DND-41 (cell line): ENCODE data around the gene TFCP2L1.
A peak's percentile ranks its signal among the peaks of the same experiment; 100 is the strongest.

ENCODE experiments used
- ATAC-seq: fragments of 200-7000 bp; cut with Tn5 transposase; 3 replicates; pipeline ENCODE4 v1.9.1; 2021; ENCODE audit warnings: low read depth; ENCODE audit not compliant: insufficient read depth
- DNase-seq: peaks from one replicate; pipeline ENCODE4 v3.0.0-alpha.2; 2020
- H2AFZ ChIP-seq: 2 replicates; pipeline ENCODE4 v1.6.0; 2012; ENCODE audit warnings: low read depth, low read length
- H3K27ac ChIP-seq: 2 replicates; pipeline ENCODE4 v1.5.1; 2012; ENCODE audit warnings: low read length, inconsistent platforms
- H3K27me3 ChIP-seq: fragments of 200-600 bp; sonication (generic); 2 replicates; pipeline ENCODE4 v1.6.0; 2012; ENCODE audit warnings: low read length, mild to moderate bottlenecking, inconsistent platforms; ENCODE audit not compliant: insufficient read depth, poor library complexity
- H3K36me3 ChIP-seq: 2 replicates; pipeline ENCODE4 v1.5.1; 2012; ENCODE audit warnings: low read length, inconsistent platforms; ENCODE audit not compliant: insufficient read depth
- H3K4me1 ChIP-seq: 2 replicates; pipeline ENCODE4 v1.5.1; 2012; ENCODE audit warnings: mild to moderate bottlenecking, low read length; ENCODE audit not compliant: insufficient read depth
- H3K4me2 ChIP-seq: 2 replicates; pipeline ENCODE4 v1.6.0; 2012; ENCODE audit warnings: mild to moderate bottlenecking, moderate library complexity, low read length, inconsistent platforms; ENCODE audit not compliant: insufficient read depth
- H3K4me3 ChIP-seq, 2 experiments: fragments of 200-600 bp in 1 of 2; shearing (Covaris generic) in 1 of 2; 2 replicates each; pipeline ENCODE4 v1.5.1; 2012 to 2016; ENCODE audit warnings: inconsistent platforms in 2 of 2, low read length in 2 of 2, mild to moderate bottlenecking in 2 of 2, low read depth in 1 of 2, moderate library complexity in 1 of 2
- H3K79me2 ChIP-seq: 2 replicates; pipeline ENCODE4 v1.6.0; 2012; ENCODE audit warnings: low read length, inconsistent platforms; ENCODE audit not compliant: insufficient read depth
- H3K9ac ChIP-seq: 2 replicates; pipeline ENCODE4 v1.6.0; 2012; ENCODE audit warnings: low read depth, mild to moderate bottlenecking, inconsistent platforms, low read length, moderate library complexity
- H3K9me3 ChIP-seq: 2 replicates; pipeline ENCODE4 v1.5.1; 2012; ENCODE audit warnings: low read length, moderate library complexity, mild to moderate bottlenecking, inconsistent platforms; ENCODE audit not compliant: insufficient read depth, severe bottlenecking
- H4K20me1 ChIP-seq: 2 replicates; pipeline ENCODE4 v1.6.0; 2012; ENCODE audit warnings: low read length; ENCODE audit not compliant: insufficient read depth
- EZH2 ChIP-seq: IDR thresholded peaks from 3 replicates; pipeline ENCODE4 v1.6.1; 2012; ENCODE audit warnings: borderline replicate concordance, low read depth, mild to moderate bottlenecking, moderate library complexity, low read length, inconsistent platforms; ENCODE audit not compliant: severe bottlenecking
- TF ChIP-seq, protein P1 (sequence below): IDR thresholded peaks from 2 replicates; pipeline ENCODE4 v1.5.1; 2012; ENCODE audit warnings: borderline replicate concordance, low read length, moderate library complexity, mild to moderate bottlenecking; ENCODE audit not compliant: poor library complexity, severe bottlenecking; ENCODE audit errors: extremely low read depth

The TFCP2L1 gene

DNA sequence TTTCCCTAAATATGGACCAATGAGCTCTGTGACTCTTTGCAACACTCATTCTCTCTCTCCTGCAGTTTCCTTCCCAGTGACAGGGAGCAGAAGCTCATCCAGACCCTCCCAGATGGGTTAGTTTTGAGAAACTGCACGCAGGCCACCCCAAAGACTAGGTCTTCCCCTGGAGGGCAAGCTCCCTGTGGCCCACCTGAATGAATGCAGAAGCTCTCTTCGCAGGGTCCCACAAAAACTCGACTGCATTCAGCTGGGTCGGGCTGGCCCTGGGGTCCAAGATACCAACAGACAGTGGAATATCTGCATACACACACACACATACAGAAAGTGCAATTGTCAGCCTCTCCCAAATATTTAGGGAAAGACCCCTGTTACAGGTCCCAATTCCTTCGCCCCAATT is 37.0 kb downstream of the TFCP2L1 start:
- H3K9ac ChIP-seq = no peak overlapping the region
- H3K4me3 ChIP-seq = no peak overlapping the region
- H3K4me2 ChIP-seq = no peak overlapping the region
- ATAC-seq = no peak
- no peaks in the 10 kb centered on the region for H3K9me3 ChIP-seq
- no peak for DNase-seq
- no peaks in the 10 kb centered on the region for H3K79me2 ChIP-seq
- no peaks in the 10 kb centered on the region for H3K27me3 ChIP-seq
- H3K36me3 ChIP-seq = no peaks in the 10 kb centered on the region
- H2AFZ ChIP-seq = no peak overlapping the region
- H4K20me1 ChIP-seq = no peaks in the 10 kb centered on the region
- H3K4me1 ChIP-seq = peaks cover 3% of the 10 kb centered on the region; the same call in 1 of the 2 replicates
- TF ChIP-seq EZH2 = no peak
- TF ChIP-seq, protein P1, sequence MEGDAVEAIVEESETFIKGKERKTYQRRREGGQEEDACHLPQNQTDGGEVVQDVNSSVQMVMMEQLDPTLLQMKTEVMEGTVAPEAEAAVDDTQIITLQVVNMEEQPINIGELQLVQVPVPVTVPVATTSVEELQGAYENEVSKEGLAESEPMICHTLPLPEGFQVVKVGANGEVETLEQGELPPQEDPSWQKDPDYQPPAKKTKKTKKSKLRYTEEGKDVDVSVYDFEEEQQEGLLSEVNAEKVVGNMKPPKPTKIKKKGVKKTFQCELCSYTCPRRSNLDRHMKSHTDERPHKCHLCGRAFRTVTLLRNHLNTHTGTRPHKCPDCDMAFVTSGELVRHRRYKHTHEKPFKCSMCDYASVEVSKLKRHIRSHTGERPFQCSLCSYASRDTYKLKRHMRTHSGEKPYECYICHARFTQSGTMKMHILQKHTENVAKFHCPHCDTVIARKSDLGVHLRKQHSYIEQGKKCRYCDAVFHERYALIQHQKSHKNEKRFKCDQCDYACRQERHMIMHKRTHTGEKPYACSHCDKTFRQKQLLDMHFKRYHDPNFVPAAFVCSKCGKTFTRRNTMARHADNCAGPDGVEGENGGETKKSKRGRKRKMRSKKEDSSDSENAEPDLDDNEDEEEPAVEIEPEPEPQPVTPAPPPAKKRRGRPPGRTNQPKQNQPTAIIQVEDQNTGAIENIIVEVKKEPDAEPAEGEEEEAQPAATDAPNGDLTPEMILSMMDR = no peak
- no peak overlapping the region for H3K27ac ChIP-seq

DNA sequence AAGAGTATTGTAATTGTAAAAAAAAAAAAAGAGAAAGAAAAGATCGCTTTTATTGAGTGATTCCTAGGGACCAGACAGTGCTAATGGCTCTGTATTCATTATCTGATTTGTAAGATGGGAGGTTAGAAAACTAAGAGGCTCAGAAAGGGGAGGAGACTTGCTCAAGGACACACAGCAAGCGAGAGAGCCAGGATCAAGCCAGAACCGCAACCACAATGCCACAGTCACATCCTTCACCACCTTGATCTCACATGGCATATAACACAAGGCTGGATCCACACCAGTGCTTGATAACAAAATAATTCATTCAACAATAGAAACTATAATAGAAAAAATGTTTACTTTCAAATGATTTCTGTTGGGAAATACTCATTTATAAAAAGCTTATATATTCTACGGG is 37.5 kb downstream of the TFCP2L1 start:
- Histone ChIP-seq H3K4me2 (no peak overlapping the region), H3K27ac (no peak overlapping the region), H3K9me3 (no peaks in the 10 kb centered on the region), H3K27me3 (no peaks in the 10 kb centered on the region), H3K79me2 (no peaks in the 10 kb centered on the region), H3K36me3 (no peaks in the 10 kb centered on the region), H3K4me1 (peaks cover 3% of the 10 kb centered on the region; the same call in 1 of the 2 replicates), H2AFZ (no peak overlapping the region), H3K4me3 (no peak overlapping the region), H3K9ac (no peak overlapping the region), H4K20me1 (no peaks in the 10 kb centered on the region)
- TF ChIP-seq EZH2 = no peak
- TF ChIP-seq, protein P1 = no peak
- DNase-seq (peak; percentile 61), ATAC-seq (peak; percentile 99)

DNA sequence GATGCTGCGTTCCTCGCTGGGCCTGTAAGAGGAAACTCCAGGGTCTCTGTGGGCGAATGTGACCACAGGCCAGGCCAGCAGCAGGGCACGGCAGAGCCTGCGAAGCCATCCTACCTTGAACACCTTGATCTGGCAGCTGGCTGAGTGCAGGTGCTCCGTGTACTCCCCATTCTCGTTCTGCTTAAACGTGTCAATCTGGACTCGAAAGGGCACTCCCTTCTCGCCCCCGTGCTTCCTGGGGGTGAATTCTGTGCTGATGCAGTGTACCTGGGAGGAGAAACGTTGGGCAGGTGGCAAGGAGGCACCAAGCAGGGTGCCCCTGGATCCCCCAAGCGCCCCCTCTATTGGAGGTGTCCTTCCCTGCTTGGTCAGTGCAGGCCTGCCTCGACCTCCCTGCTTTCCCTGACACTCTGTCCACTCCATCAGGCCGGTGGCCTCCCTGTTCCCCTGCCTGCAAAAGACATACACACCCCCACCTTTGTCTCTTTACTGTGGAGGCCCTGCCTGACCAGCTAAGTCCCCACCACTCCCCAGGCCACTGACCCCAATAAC is 38.2 kb downstream of the TFCP2L1 start:
- Histone ChIP-seq H3K9me3 (no peaks in the 10 kb centered on the region), H3K36me3 (no peaks in the 10 kb centered on the region), H4K20me1 (no peaks in the 10 kb centered on the region), H3K4me1 (peaks cover 3% of the 10 kb centered on the region; the same call in 1 of the 2 replicates), H3K4me2 (no peak overlapping the region), H2AFZ (no peak overlapping the region), H3K4me3 (no peak overlapping the region), H3K79me2 (no peaks in the 10 kb centered on the region), H3K9ac (no peak overlapping the region), H3K27ac (no peak overlapping the region), H3K27me3 (no peaks in the 10 kb centered on the region)
- ATAC-seq (no peak), DNase-seq (no peak)
- TF ChIP-seq EZH2 = no peak
- TF ChIP-seq, protein P1 = no peak
